ENCODE measurements around the gene HOXA7.

DNA sequence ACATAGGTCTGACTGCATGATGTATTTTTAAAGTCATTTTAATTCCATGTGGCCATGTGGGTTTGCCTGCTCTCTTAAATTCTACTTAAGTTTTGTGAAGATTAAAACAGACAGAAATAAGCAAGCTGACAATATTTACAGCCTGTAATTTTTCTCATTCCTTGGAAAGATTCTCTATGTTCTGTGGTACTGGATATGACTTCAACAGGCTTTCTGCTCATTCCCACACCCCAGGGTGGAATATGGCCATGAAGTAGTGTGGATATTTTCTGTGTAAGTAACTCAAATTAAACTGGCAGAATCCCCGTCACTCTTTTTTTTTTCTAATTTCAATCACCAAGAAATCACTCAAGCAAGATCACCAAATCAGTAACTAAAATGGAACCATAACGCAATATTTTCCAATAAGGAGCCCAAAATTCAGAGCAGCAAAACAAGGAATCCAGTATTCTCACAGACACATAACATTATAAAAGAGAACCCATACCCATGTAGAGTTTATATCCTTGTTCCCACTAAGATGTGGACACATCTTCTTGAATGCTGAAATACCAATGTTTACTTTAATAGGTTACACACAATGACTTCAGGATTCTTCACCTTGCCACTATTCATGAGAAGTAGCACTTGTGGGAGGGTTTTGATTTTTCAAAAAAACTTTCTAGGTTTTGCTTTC, 18.7 kb downstream of the HOXA7 start:
- TF ChIP-seq, protein P1, sequence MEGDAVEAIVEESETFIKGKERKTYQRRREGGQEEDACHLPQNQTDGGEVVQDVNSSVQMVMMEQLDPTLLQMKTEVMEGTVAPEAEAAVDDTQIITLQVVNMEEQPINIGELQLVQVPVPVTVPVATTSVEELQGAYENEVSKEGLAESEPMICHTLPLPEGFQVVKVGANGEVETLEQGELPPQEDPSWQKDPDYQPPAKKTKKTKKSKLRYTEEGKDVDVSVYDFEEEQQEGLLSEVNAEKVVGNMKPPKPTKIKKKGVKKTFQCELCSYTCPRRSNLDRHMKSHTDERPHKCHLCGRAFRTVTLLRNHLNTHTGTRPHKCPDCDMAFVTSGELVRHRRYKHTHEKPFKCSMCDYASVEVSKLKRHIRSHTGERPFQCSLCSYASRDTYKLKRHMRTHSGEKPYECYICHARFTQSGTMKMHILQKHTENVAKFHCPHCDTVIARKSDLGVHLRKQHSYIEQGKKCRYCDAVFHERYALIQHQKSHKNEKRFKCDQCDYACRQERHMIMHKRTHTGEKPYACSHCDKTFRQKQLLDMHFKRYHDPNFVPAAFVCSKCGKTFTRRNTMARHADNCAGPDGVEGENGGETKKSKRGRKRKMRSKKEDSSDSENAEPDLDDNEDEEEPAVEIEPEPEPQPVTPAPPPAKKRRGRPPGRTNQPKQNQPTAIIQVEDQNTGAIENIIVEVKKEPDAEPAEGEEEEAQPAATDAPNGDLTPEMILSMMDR (IDR thresholded peaks at IDR 0.05): no peak
- TF ChIP-seq EZH2phosphoT487 (IDR thresholded peaks at IDR 0.05) (no peak), EZH2 (IDR thresholded peaks at IDR 0.05) (no peak)

Measured in neural progenitor cell (in vitro differentiated cells).